Adipose tissue (tissue), 3 donors: ENCODE measurements around the gene COX18. TPM values are rescaled to one million over a fixed set of nuclear protein-coding genes. Genes with fewer than 3 reads are reported as not detected.

ENCODE experiments used
- H3K27ac ChIP-seq: one replicate; pipeline ENCODE4 v1.5.1; 2013; ENCODE audit warnings: low read depth, low read length
- WGBS, 3 donors: extraction: QIAGEN DNeasy Blood & Tissue Kit; methylation state at CpG; one replicate each; pipeline ENCODE4 v1.1.7; 2013; 5-methylcytosine and 5-hydroxymethylcytosine counted together
- polyA plus RNA-seq, 3 donors: library from polyadenylated mRNA; stranded (reverse); fragments of 200-250 nt; gene quantifications; one replicate each; pipeline ENCODE4 v1.2.3, GENCODE V29; 2013
- donor health status: healthy with polysubstance abuse.
- donor health status: Bipolar disorder and iron deficiency.
- donor health status: healthy.

The COX18 gene
- polyA plus RNA-seq, 3 donors = 6.2 to 11.8 (median 7.0) TPM

- WGBS, 3 donors = 72 to 82% (median 78%) methylated on average over 4 of the region's 4 CpGs
These were observed 5.0 kb downstream of the COX18 start for GRCh38 chr4:73064536-73064935.

GRCh38 chr4:73055241-73055897, 14.1 kb downstream of the COX18 start:
- 72 to 95% (median 89%) methylated on average over 2 of the region's 2 CpGs for WGBS, 3 donors
- H3K27ac ChIP-seq = no peak overlapping the region

More at GRCh38 chr4:73064536-73064935, 5.0 kb downstream of the COX18 start:
- H3K27ac ChIP-seq = no peak overlapping the region

GRCh38 chr4:73053974-73054480, 15.5 kb downstream of the COX18 start:
- H3K27ac ChIP-seq = no peak overlapping the region
- WGBS, 3 donors = 73 to 87% (median 83%) methylated on average over 2 of the region's 2 CpGs

- 78 to 86% (median 79%) methylated on average over 5 of the region's 5 CpGs for WGBS, 3 donors
These were observed 16.4 kb downstream of the COX18 start for GRCh38 chr4:73053076-73053475.

GRCh38 chr4:73051625-73052024, 17.9 kb downstream of the COX18 start:
- WGBS, 3 donors = 97 to 100% (median 98%) methylated on average over 1 of the region's 1 CpG
- no peak overlapping the region for H3K27ac ChIP-seq

More at GRCh38 chr4:73053076-73053475, 16.4 kb downstream of the COX18 start:
- no peak overlapping the region for H3K27ac ChIP-seq

- 85 to 92% (median 91%) methylated on average over 7 of the region's 7 CpGs for WGBS, 3 donors
- H3K27ac ChIP-seq = no peak overlapping the region
These were observed 23.6 kb downstream of the COX18 start for GRCh38 chr4:73045879-73046278.

- 88 to 93% (median 90%) methylated on average over 4 of the region's 4 CpGs for WGBS, 3 donors
- no peak overlapping the region for H3K27ac ChIP-seq
These were observed 32.5 kb downstream of the COX18 start for GRCh38 chr4:73037057-73037456.

GRCh38 chr4:73036123-73036522, 33.4 kb downstream of the COX18 start:
- WGBS, 3 donors = 80 to 91% (median 84%) methylated on average over 1 of the region's 1 CpG

GRCh38 chr4:73034896-73035295, 34.6 kb downstream of the COX18 start:
- WGBS, 3 donors = 87 to 94% (median 88%) methylated on average over 2 of the region's 2 CpGs
- no peak overlapping the region for H3K27ac ChIP-seq

More at GRCh38 chr4:73036123-73036522, 33.4 kb downstream of the COX18 start:
- no peak overlapping the region for H3K27ac ChIP-seq

- 53 to 64% (median 54%) methylated on average over 5 of the region's 5 CpGs for WGBS, 3 donors
- H3K27ac ChIP-seq = no peak overlapping the region
These were observed 40.9 kb downstream of the COX18 start for GRCh38 chr4:73028621-73029020.

- no peak overlapping the region for H3K27ac ChIP-seq
- 27 to 50% (median 29%) methylated on average over 1 of the region's 1 CpG for WGBS, 3 donors
These were observed 47.9 kb downstream of the COX18 start for GRCh38 chr4:73021634-73022033.

- no peak overlapping the region for H3K27ac ChIP-seq
- 2 to 4% (median 2%) methylated on average over 3 of the region's 3 CpGs for WGBS, 3 donors
These were observed 50.0 kb downstream of the COX18 start for GRCh38 chr4:73019462-73020047.

GRCh38 chr4:73018595-73018994, 50.9 kb downstream of the COX18 start:
- H3K27ac ChIP-seq = no peak overlapping the region
- 89 to 97% (median 96%) methylated on average over 6 of the region's 6 CpGs for WGBS, 3 donors

- 60 to 81% (median 73%) methylated on average over 1 of the region's 1 CpG for WGBS, 3 donors
- H3K27ac ChIP-seq = no peak overlapping the region
These were observed 56.2 kb downstream of the COX18 start for GRCh38 chr4:73013310-73013709.

- 84 to 94% (median 92%) methylated on average over 4 of the region's 4 CpGs for whole genome bisulfite sequencing, 3 donors
- H3K27ac ChIP-seq = no peak overlapping the region
These were observed 56.8 kb downstream of the COX18 start for GRCh38 chr4:73012673-73013072.

GRCh38 chr4:73011629-73011985, 57.9 kb downstream of the COX18 start:
- WGBS, 3 donors = 73 to 89% (median 88%) methylated on average over 4 of the region's 4 CpGs
- no peak overlapping the region for H3K27ac ChIP-seq

GRCh38 chr4:73010789-73011628, 58.5 kb downstream of the COX18 start:
- no peak overlapping the region for H3K27ac ChIP-seq
- WGBS, 3 donors = 83 to 95% (median 89%) methylated on average over 4 of the region's 4 CpGs

- no peak overlapping the region for H3K27ac ChIP-seq
- 93 to 96% (median 94%) methylated on average over 1 of the region's 1 CpG for WGBS, 3 donors
These were observed 61.9 kb downstream of the COX18 start for GRCh38 chr4:73007526-73008100.
